Endothelial cell of umbilical vein (primary cell): ENCODE measurements around the gene ENGASE. TPM values are rescaled to one million over a fixed set of nuclear protein-coding genes. Genes with fewer than 3 reads are reported as not detected.

Experiments used
- BruUV-seq: library from RNA; stranded (reverse); fragments of 400-500 nt; replicated peaks from 2 replicates; lab custom pipeline; 2021; lab: Mats Ljungman, UMichigan
- CTCF ChIA-PET: fragments of 300-600, 350-600 bp; sonication (Branson Sonifier 250); formaldehyde crosslinking; loops from one replicate; lab custom pipeline; 2021; ENCODE audit warnings: antibody characterized with exemption, inconsistent platforms; lab: Charles Lee
- POLR2A ChIA-PET: fragments of 300-600, 350-600 bp; sonication (Branson Sonifier 250); formaldehyde crosslinking; loops from one replicate; lab custom pipeline; 2021; ENCODE audit warnings: antibody characterized with exemption, inconsistent platforms; lab: Charles Lee
- DNase-seq: peaks from one replicate; pipeline ENCODE4 v3.0.0-alpha.2; 2011; ENCODE audit warnings: low read depth, low spot score
- FAIRE-seq: peaks from 2 replicates; lab custom pipeline; 2011; peaks lifted over from hg19 to GRCh38; lab: Jason Lieb, UNC
- H2AFZ ChIP-seq: 2 replicates; pipeline ENCODE4 v1.6.0; 2012; ENCODE audit warnings: low read depth, low read length, control low read depth, inconsistent platforms
- H3K27ac ChIP-seq: 2 replicates; pipeline ENCODE4 v1.5.1; 2011; ENCODE audit warnings: low read depth, mild to moderate bottlenecking, control low read depth, low read length, moderate library complexity; ENCODE audit not compliant: insufficient read depth
- H3K27me3 ChIP-seq, 2 experiments: 2 replicates each; pipeline versions ENCODE4 v1.6.0 to v1.6.1; 2011; ENCODE audit warnings: low read length in 2 of 2, mixed read lengths in 1 of 2; ENCODE audit not compliant: control insufficient read depth in 2 of 2, insufficient read depth in 2 of 2
- H3K36me3 ChIP-seq, 2 experiments: 2 replicates in 1 of 2; 3 replicates in 1 of 2; pipeline ENCODE4 v1.5.1; 2011; ENCODE audit warnings: low read length in 2 of 2, mild to moderate bottlenecking in 1 of 2, moderate library complexity in 1 of 2; ENCODE audit not compliant: control insufficient read depth in 2 of 2, insufficient read depth in 2 of 2; ENCODE audit errors: extremely low read depth in 1 of 2
- H3K4me1 ChIP-seq: 3 replicates; pipeline ENCODE4 v1.5.1; 2011; ENCODE audit warnings: mild to moderate bottlenecking, low read length; ENCODE audit not compliant: control insufficient read depth, insufficient read depth; ENCODE audit errors: extremely low read depth
- H3K4me2 ChIP-seq: 2 replicates; pipeline ENCODE4 v1.6.1; 2011; ENCODE audit warnings: low read length, control low read depth, mixed read lengths; ENCODE audit not compliant: insufficient read depth
- H3K4me3 ChIP-seq, 3 experiments: fragments of 200-600 bp in 1 of 3; sonication (generic), shearing (Covaris generic) in 1 of 3; replicated peaks in 1 of 3; 2 replicates each; pipeline ENCODE4 v1.5.1; 2011 to 2016; ENCODE audit warnings: control low read depth in 3 of 3, low read length in 3 of 3, mild to moderate bottlenecking in 2 of 3, inconsistent platforms in 1 of 3, low read depth in 1 of 3, moderate library complexity in 1 of 3; ENCODE audit not compliant: insufficient read depth in 1 of 3
- H3K79me2 ChIP-seq: 2 replicates; pipeline ENCODE4 v1.6.0; 2012; ENCODE audit warnings: low read length, inconsistent platforms; ENCODE audit not compliant: control insufficient read depth, insufficient read depth
- H3K9ac ChIP-seq: replicated peaks from 2 replicates; pipeline ENCODE3; 2011; ENCODE audit warnings: low read length, control low read depth; ENCODE audit not compliant: insufficient read depth; ENCODE audit errors: extremely low read depth
- H3K9me1 ChIP-seq: replicated peaks from 3 replicates; pipeline ENCODE4 v1.6.0; 2011; ENCODE audit warnings: mild to moderate bottlenecking, low read length; ENCODE audit not compliant: control insufficient read depth, insufficient read depth; ENCODE audit errors: extremely low read depth
- H3K9me3 ChIP-seq: replicated peaks from 2 replicates; pipeline ENCODE4 v1.5.1; 2012; ENCODE audit warnings: low read length, inconsistent platforms; ENCODE audit not compliant: control insufficient read depth, insufficient read depth
- H4K20me1 ChIP-seq: replicated peaks from 2 replicates; pipeline ENCODE3; 2011; ENCODE audit warnings: mild to moderate bottlenecking, low read length; ENCODE audit not compliant: control insufficient read depth, insufficient read depth; ENCODE audit errors: extremely low read depth
- EZH2 ChIP-seq: IDR thresholded peaks from 2 replicates; pipeline ENCODE4 v1.6.1; 2012; ENCODE audit warnings: borderline replicate concordance, low read depth, mild to moderate bottlenecking, moderate library complexity, low read length, inconsistent platforms; ENCODE audit not compliant: severe bottlenecking
- FOS ChIP-seq: IDR thresholded peaks from 2 replicates; pipeline ENCODE4 v1.6.1; 2011; ENCODE audit warnings: mild to moderate bottlenecking, low read length, moderate library complexity, borderline replicate concordance; ENCODE audit not compliant: insufficient read depth
- GATA2 ChIP-seq: IDR thresholded peaks from 2 replicates; pipeline ENCODE4 v1.7.0; 2011; ENCODE audit warnings: low read depth, mild to moderate bottlenecking, moderate library complexity, mixed read lengths, low read length; ENCODE audit not compliant: insufficient read length, insufficient read depth
- JUN ChIP-seq: IDR thresholded peaks from 2 replicates; pipeline ENCODE4 v1.6.1; 2011; ENCODE audit warnings: borderline replicate concordance, low read depth; ENCODE audit not compliant: insufficient read length, insufficient read depth
- MYC ChIP-seq: IDR thresholded peaks from one replicate; pipeline ENCODE4 v1.6.1; 2011; ENCODE audit warnings: mild to moderate bottlenecking, low read depth, low read length
- POLR2A ChIP-seq: IDR thresholded peaks from 2 replicates; pipeline ENCODE4 v1.6.1; 2012; ENCODE audit warnings: low read depth, mild to moderate bottlenecking, control low read depth, low read length
- POLR2AphosphoS5 ChIP-seq: IDR thresholded peaks from 2 replicates; pipeline ENCODE4 v1.6.1; 2012; ENCODE audit warnings: low read depth, mild to moderate bottlenecking, control low read depth, low read length, moderate library complexity; ENCODE audit not compliant: insufficient read depth
- dilution Hi-C: fragments of 300-500 bp; cut with MboI; formaldehyde crosslinking; loops from one replicate; pipeline ENCODE4 v1.15.0; 2019; ENCODE audit warnings: low sequenced_read_pairs; ENCODE audit not compliant: extremely low pct_ligation_motif_present
- intact Hi-C: fragments of 100-400 bp; cut with micrococcal nuclease; formaldehyde crosslinking; loops from one replicate; pipeline ENCODE4 v1.10.0; 2022
- polyA plus RNA-seq, 4 experiments: library from polyadenylated mRNA; depleted of rRNA in 3 of 4; stranded (reverse) in 3 of 4; unstranded in 1 of 4; fragments of >200 nt; gene quantifications; 2 replicates each; pipeline versions ENCODE4 v1.2.1 to v1.2.3, GENCODE V29; 2011 to 2012; ENCODE audit warnings: missing spikeins in 1 of 4
- total RNA-seq: library from RNA; stranded (reverse); gene quantifications from 2 replicates; pipeline ENCODE4 v1.2.3, GENCODE V29; 2021
- TF ChIP-seq, protein P1 (sequence below): IDR thresholded peaks from 2 replicates; pipeline ENCODE4 v1.6.1; 2011; ENCODE audit not compliant: insufficient read depth, insufficient read length
- TF ChIP-seq, protein P2 (sequence below), 2 donors: IDR thresholded peaks; 1 replicate in 1 of 2; 2 replicates in 1 of 2; pipeline ENCODE4 v1.5.1; 2011; ENCODE audit warnings: low read length in 2 of 2, mild to moderate bottlenecking in 2 of 2, moderate library complexity in 2 of 2, control low read depth in 1 of 2, inconsistent platforms in 1 of 2, low read depth in 1 of 2; ENCODE audit not compliant: insufficient read depth in 1 of 2; ENCODE audit errors: extremely low read depth in 1 of 2

ENGASE gene
- total and polyA plus RNA-seq, 2 donors (not counting 3 experiments of a cell fraction or from before 2014, with no cell fraction given) = 13.7 to 20.8 TPM

DNA sequence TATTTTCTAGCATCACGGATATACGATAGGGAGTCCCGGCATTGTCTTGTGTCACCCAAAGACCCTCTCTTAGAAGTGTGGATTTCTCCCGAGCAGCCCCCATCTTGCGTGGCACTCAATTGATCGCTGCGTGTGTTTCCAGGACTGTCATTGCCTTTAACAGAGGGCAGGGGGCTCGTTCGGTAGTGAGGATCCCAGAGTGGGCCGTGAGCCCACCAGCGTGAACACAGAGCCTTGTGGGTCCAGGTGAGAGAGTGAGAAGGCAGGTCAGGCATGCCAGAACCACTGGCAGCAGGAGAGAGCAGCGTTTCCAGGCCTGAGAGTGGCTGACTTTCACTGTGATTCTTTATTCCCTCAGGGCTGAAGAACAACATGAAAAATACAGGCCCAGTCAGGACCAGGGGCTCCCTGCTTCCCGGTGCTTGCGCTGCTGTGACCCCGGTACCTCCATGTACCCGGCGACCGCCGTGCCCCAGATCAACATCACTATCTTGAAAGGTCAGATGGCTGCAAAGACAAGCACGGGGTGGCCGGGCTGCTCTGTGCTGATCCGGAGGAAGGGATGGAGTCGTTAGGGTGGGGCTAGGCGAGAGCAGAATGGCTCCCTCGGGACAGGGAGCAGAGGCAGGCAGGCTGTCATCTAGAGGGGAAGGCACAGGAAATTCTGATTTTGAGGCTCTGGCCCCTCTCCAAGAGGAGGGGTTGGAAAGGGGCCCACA, 28.3 kb upstream of the ENGASE start:
- CTCF ChIA-PET = interaction anchor here (0.8 to 3.3 kb wide), 24 partner anchors 8 to 662 kb away, joined by 3 to 109 read pairs (median 6); partner anchors contain the start of gene ENGASE
- Histone ChIP-seq H3K4me3 (no peak overlapping the region), H3K9me1 (no peaks in the 10 kb centered on the region), H3K4me1 (no peaks in the 10 kb centered on the region), H3K36me3 (no peaks in the 10 kb centered on the region), H3K27me3 (no peaks in the 10 kb centered on the region), H2AFZ (no peak overlapping the region), H3K4me2 (no peak overlapping the region), H3K79me2 (no peaks in the 10 kb centered on the region), H3K27ac (no peak overlapping the region), H4K20me1 (no peaks in the 10 kb centered on the region), H3K9me3 (no peaks in the 10 kb centered on the region), H3K9ac (no peak overlapping the region)
- dilution Hi-C loops = no loop called here
- no TSS peak for BruUV-seq
- no peak for TF ChIP-seq MYC
- TF ChIP-seq POLR2AphosphoS5 = no peak
- no peak for TF ChIP-seq GATA2
- TF ChIP-seq, protein P1, sequence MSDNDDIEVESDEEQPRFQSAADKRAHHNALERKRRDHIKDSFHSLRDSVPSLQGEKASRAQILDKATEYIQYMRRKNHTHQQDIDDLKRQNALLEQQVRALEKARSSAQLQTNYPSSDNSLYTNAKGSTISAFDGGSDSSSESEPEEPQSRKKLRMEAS = no peak
- TF ChIP-seq JUN = no peak
- TF ChIP-seq EZH2 = no peak
- no peak for TF ChIP-seq POLR2A
- no peak for TF ChIP-seq FOS
- TF ChIP-seq, protein P2, sequence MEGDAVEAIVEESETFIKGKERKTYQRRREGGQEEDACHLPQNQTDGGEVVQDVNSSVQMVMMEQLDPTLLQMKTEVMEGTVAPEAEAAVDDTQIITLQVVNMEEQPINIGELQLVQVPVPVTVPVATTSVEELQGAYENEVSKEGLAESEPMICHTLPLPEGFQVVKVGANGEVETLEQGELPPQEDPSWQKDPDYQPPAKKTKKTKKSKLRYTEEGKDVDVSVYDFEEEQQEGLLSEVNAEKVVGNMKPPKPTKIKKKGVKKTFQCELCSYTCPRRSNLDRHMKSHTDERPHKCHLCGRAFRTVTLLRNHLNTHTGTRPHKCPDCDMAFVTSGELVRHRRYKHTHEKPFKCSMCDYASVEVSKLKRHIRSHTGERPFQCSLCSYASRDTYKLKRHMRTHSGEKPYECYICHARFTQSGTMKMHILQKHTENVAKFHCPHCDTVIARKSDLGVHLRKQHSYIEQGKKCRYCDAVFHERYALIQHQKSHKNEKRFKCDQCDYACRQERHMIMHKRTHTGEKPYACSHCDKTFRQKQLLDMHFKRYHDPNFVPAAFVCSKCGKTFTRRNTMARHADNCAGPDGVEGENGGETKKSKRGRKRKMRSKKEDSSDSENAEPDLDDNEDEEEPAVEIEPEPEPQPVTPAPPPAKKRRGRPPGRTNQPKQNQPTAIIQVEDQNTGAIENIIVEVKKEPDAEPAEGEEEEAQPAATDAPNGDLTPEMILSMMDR (IDR thresholded peaks at IDR 0.05; ENCODE audit: extremely low read depth in 1 of 2, insufficient read depth in 1 of 2, low read depth in 1 of 2, low read length in 2 of 2) = no peak
- FAIRE-seq (no peak), DNase-seq (no peak)
- POLR2A ChIA-PET = no interaction called here
- intact Hi-C loops = loop anchor here (1.0 kb wide), 3 partner anchors 27 to 347 kb away; no protein-coding TSS in a partner anchor
